Activated CD8-positive, alpha-beta memory T cell treated with anti-CD3 and anti-CD28 coated beads, Interleukin-2, amount 50 U/mL, for 1 hour (primary cell): ENCODE results near the gene SIRT2.
"Not testable (repeated sequence)": the region's sequence is repeated elsewhere in the genome, so short reads cannot be mapped to it uniquely, and the experiment has no call there.

Experiments
- DNase-seq: peaks from one replicate; pipeline ENCODE4 v3.0.0-alpha.2; 2020; ENCODE audit errors: extremely low read depth

SIRT2 gene

GRCh38 chr19:38830039-38830733 is 69.2 kb downstream of the SIRT2 start:
- no peak for DNase-seq

GRCh38 chr19:38829203-38829602 is 70.2 kb downstream of the SIRT2 start:
- not testable (repeated sequence) for DNase-seq
